Measurements from ENCODE around the gene ZNF613.
"Not testable (repeated sequence)": the region's sequence is repeated elsewhere in the genome, so short reads cannot be mapped to it uniquely, and the experiment has no call there.

ZNF613 gene

DNA sequence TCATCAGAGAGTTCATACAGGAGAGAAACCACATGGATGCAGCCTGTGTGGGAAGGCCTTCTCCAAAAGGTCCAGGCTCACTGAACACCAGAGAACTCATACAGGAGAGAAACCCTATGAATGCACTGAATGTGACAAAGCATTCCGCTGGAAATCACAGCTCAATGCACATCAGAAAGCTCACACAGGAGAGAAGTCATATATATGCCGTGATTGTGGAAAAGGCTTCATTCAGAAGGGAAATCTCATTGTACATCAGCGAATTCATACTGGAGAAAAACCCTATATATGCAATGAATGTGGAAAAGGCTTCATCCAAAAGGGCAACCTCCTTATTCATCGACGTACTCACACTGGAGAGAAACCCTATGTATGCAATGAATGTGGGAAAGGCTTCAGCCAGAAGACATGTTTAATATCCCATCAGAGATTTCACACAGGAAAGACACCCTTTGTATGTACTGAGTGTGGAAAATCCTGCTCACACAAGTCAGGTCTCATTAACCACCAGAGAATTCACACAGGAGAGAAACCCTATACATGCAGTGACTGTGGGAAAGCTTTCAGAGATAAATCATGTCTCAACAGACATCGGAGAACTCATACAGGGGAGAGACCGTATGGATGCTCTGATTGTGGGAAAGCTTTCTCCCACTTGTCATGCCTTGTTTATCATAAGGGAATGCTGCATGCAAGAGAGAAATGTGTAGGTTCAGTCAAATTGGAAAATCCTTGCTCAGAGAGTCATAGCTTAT lies 17.7 kb downstream of the ZNF613 start:
- DNase-seq (ENCODE audit: low read depth): no peak

DNA sequence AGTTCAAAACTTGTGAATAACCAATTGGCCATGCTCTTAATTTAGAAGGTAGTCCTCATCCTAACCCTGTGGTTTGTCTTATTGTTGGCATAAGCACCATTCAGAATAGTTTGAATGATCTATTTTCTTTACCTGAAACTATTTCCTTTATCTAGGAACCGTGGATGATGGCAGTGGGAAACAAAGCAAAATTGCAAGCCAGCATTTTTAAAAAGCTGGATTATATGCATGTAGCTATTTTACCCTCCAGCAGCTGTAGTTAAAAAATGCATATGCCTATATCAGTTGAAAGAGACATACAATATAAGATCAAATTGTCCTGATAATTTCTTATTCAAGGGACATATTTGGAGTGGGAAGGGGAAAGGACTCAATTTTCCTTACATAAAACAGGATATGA lies 19.3 kb downstream of the ZNF613 start:
- DNase-seq (ENCODE audit: low read depth): no peak

GRCh38 chr19:51948975-51949374 lies 21.7 kb downstream of the ZNF613 start:
- no peak for DNase-seq (ENCODE audit: low read depth)

GRCh38 chr19:51957846-51958245 lies 30.6 kb downstream of the ZNF613 start:
- DNase-seq (ENCODE audit: low read depth): not testable (repeated sequence)

DNA sequence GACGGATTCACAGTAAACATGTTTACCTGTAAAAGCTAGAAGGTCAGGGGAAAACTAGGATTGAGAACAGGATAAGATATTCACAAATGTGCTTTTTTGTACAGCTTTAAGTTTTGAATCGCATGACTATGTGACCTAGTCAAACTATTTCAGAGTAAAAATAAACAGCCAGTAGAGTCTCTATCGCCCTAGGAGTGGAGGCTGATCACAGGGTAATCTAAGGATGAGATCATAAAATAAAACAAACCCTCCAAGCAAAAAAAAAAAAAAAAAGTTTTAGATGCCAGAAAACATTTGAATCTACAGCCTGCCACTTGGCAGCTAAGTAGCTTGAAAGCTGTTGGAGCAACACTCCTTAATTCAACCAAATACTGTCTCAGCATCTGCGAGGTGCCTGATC lies 32.5 kb downstream of the ZNF613 start:
- DNase-seq (ENCODE audit: low read depth): no peak

DNA sequence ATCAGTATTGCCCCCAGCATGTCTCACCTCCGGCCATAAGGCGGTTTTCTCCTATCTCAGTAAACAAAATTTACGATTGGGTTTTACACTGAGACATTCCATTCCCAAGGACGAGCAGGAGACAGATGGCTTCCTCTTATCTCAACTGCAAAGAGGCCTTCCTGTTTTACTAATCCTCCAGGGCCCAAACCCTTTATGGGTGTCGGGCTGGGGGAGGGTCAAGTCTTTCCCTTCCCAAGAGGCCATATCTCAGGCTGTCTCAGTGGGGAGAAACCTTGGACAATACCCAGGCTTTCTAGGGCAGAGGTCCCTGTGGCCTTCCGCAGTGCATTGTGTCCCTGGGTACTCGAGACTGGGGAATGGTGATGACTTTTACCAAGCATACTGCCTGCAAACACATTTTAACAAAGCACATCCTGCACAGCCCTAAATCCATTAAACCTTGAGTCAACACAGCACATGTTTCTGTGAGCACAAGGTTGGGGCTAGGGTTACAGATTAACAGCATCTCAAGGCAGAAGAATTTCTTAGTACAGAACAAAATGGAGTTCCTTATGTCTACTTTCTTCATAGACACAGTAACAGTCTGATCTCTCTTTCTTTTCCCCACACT lies 33.5 kb downstream of the ZNF613 start:
- DNase-seq (ENCODE audit: low read depth): not testable (repeated sequence)

GRCh38 chr19:51965583-51965982 lies 38.3 kb downstream of the ZNF613 start:
- no peak for DNase-seq (ENCODE audit: low read depth)

- DNase-seq (ENCODE audit: low read depth): no peak
Observed at GRCh38 chr19:51970718-51971117, 43.4 kb downstream of the ZNF613 start.

DNA sequence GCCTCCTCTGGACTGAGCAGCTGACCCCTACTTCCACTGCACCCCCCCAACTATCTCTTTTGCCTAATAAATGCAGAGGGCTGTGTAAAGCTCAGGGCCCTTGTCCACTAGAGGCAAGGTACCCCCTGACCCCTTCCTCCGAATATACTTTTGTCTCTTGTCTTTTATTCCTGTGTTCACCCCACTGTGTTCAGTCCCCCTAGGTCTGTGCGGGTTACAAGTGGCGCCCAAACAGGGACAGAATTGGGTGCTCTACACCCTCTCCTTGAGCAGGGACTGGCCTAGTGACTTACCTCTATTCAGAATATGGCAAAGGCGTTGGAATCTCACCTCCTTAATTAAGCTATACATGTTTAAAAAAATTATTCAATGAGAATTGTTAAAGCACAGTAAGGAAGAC lies 44.4 kb downstream of the ZNF613 start:
- DNase-seq (ENCODE audit: low read depth): no peak

DNA sequence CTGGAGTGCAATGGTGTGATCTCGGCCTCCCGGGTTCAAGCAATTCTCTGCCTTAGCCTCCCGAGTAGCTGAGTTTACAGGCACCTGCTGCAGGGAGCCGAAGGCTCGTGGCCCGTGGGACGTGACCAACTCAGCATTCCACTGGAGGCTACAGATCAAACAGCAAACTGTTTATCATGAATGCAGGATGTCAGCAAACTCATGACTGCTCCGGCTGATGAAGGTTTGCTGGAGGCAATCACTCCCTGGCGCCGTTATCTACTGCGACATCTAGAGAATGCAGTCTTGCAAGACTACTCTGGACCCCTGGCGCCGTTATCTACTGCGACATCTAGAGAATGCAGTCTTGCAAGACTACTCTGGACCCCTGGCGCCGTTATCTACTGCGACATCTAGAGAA lies 48.5 kb downstream of the ZNF613 start:
- not testable (repeated sequence) for DNase-seq (ENCODE audit: low read depth)

DNA sequence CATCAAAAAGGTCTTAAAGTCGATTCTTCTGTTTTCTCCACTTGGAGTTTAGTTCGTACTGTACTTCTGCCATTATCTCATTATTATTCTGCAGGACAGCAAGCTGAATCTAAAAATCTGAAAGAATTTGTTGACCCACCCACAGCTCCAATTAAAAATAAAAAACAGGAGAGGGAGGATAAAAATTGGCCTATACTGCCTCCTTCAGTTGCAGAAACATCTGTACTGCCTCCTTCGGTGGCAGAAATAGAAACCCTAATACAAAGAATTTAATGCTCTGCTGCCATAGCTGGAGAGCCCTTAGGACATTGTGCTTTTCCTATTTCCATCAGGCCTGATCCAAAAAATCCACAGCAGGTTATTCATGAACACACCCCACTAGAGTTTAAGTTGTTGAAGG lies 49.6 kb downstream of the ZNF613 start:
- no peak for DNase-seq (ENCODE audit: low read depth)

- no peak for DNase-seq (ENCODE audit: low read depth)
Observed at GRCh38 chr19:51977346-51977745, 50.1 kb downstream of the ZNF613 start.

- DNase-seq (ENCODE audit: low read depth): no peak
Observed at GRCh38 chr19:51978882-51979281, 51.6 kb downstream of the ZNF613 start.

GRCh38 chr19:51980116-51980736 lies 53.0 kb downstream of the ZNF613 start:
- DNase-seq (ENCODE audit: low read depth): no peak

GRCh38 chr19:51980926-51981325 lies 53.7 kb downstream of the ZNF613 start:
- DNase-seq (ENCODE audit: low read depth): not testable (repeated sequence)

- DNase-seq (ENCODE audit: low read depth): no peak
Observed at GRCh38 chr19:51983361-51983760, 56.1 kb downstream of the ZNF613 start.

DNA sequence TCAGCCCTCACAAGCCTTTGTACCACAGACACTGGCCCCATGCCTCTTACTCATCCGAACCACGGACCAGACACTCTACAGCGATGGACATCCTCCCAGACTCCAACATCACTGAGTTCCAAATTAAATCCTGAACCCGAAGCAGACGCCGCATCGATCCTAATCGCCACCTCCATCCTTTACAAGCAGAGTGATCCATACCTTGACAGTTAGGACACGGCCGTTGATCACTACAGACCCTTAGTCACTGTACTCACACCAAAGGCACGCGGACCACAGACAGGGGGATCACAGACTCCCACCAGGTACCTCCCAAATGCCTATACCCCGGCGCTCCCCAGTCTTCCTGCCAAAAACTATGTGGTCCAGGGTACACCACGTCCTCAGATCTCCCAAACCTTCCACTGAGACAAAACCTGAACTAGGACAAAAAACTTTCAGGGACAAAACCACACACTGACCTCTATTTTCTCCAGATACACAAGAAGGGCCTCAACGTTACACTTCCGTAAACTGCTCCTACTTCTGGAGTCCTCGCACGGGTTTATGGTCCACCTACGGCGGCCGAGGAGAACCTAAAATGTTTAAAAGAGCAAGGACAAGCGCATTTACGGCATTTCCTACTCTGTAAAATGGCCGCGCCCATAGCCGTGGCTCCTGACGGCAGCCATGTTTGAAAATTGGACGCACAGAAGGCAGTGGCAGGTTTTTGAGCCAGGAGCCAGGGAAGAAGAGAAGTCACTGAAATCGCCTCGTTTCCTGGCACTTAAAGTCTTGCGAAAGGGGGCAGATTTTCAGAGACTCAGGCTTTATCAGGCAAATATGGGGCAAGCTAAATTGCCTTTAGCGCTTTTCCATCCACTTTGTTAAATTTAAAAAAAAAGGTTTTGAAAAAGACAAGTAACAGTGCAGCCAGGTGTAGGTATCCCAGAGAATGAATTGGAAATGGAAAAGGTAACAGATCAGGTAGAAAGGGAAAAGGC lies 59.3 kb downstream of the ZNF613 start, which contains the start of gene ZNF350:
Gene ZNF350, minus strand, starts transcription at position 532 of the 983 bp plus-strand sequence. CDS start 12,480 bp downstream, outside the sequence.
- peak; percentile 78 for DNase-seq (ENCODE audit: low read depth)

- DNase-seq (ENCODE audit: low read depth): no peak
Observed at GRCh38 chr19:51993422-51993821, 66.2 kb downstream of the ZNF613 start.

DNA sequence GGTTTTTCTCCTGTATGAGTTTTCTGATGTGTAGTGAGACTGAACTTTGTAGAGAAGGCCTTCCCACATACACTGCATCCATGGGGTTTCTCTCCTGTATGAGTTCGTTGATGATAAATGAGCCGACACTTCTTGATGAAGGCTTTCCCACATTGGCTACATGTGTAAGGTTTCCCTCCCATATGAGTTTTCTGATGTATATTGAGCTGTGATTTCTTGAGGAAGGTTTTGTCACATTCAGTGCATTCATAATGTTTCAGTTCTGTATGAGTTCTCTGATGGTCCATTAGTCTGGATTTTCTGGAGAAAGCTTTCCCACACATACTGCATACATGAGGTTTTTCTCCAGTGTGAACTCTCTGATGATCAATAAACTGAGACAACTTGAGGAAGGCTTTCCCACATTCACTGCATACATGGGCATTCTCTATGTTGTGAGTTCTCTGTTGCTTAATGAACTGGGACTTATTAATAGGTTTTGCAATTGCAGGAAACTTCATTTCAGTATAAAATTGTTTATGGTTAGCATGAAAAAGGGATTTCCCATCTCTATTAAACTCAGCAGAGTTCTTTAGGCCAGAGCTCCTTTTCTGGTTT lies 66.9 kb downstream of the ZNF613 start:
- no peak for DNase-seq (ENCODE audit: low read depth)
